Calu3 (cell line): ENCODE measurements around the gene PCYT1A. TPM values are rescaled to one million over a fixed set of nuclear protein-coding genes. Genes with fewer than 3 reads are reported as not detected.

Experiments
- BruUV-seq: library from RNA; stranded (reverse); fragments of 400-500 nt; replicated peaks from 2 replicates; lab custom pipeline; 2021; lab: Mats Ljungman, UMichigan
- CTCF ChIA-PET: fragments of 300-600 bp; sonication (Branson Sonifier 250); formaldehyde crosslinking; loops from one replicate; lab custom pipeline; 2022; ENCODE audit warnings: antibody characterized with exemption; lab: Charles Lee
- DNase-seq: peaks from one replicate; pipeline ENCODE4 v3.0.0; 2022
- H3K27ac Mint-ChIP-seq: one replicate; pipeline ENCODE4 v1.8.0; 2022; ENCODE audit warnings: mixed read lengths; ENCODE audit not compliant: unreplicated experiment
- H3K27me3 Mint-ChIP-seq: one replicate; pipeline ENCODE4 v1.8.0; 2022; ENCODE audit warnings: mixed read lengths; ENCODE audit not compliant: unreplicated experiment
- H3K36me3 Mint-ChIP-seq: one replicate; pipeline ENCODE4 v1.8.0; 2022; ENCODE audit warnings: mild to moderate bottlenecking, moderate library complexity, mixed read lengths; ENCODE audit not compliant: insufficient read depth, unreplicated experiment
- H3K4me1 Mint-ChIP-seq: one replicate; pipeline ENCODE4 v1.8.0; 2022; ENCODE audit warnings: mild to moderate bottlenecking, low read depth, mixed read lengths; ENCODE audit not compliant: unreplicated experiment
- H3K4me3 Mint-ChIP-seq: one replicate; pipeline ENCODE4 v1.8.0; 2022; ENCODE audit warnings: mild to moderate bottlenecking, low read depth, moderate library complexity, mixed read lengths; ENCODE audit not compliant: unreplicated experiment
- H3K9me3 Mint-ChIP-seq: one replicate; pipeline ENCODE4 v1.8.0; 2022; ENCODE audit warnings: low read depth, mixed read lengths; ENCODE audit not compliant: unreplicated experiment
- intact Hi-C: fragments of 100-400 bp; cut with micrococcal nuclease; formaldehyde crosslinking; loops from one replicate; pipeline ENCODE4 v1.10.0; 2022; ENCODE audit not compliant: unreplicated experiment
- total RNA-seq: library from RNA; stranded (reverse); gene quantifications from 2 replicates; pipeline ENCODE4 v1.2.3, GENCODE V29; 2022
- TF ChIP-seq, protein P1 (sequence below): fragments of 200-600 bp; IDR thresholded peaks from one replicate; pipeline ENCODE4 v1.8.0; 2022; ENCODE audit warnings: antibody characterized with exemption; ENCODE audit not compliant: unreplicated experiment

Gene PCYT1A
- total RNA-seq, 1 experiment from 2014 or later = 47.0 TPM

DNA sequence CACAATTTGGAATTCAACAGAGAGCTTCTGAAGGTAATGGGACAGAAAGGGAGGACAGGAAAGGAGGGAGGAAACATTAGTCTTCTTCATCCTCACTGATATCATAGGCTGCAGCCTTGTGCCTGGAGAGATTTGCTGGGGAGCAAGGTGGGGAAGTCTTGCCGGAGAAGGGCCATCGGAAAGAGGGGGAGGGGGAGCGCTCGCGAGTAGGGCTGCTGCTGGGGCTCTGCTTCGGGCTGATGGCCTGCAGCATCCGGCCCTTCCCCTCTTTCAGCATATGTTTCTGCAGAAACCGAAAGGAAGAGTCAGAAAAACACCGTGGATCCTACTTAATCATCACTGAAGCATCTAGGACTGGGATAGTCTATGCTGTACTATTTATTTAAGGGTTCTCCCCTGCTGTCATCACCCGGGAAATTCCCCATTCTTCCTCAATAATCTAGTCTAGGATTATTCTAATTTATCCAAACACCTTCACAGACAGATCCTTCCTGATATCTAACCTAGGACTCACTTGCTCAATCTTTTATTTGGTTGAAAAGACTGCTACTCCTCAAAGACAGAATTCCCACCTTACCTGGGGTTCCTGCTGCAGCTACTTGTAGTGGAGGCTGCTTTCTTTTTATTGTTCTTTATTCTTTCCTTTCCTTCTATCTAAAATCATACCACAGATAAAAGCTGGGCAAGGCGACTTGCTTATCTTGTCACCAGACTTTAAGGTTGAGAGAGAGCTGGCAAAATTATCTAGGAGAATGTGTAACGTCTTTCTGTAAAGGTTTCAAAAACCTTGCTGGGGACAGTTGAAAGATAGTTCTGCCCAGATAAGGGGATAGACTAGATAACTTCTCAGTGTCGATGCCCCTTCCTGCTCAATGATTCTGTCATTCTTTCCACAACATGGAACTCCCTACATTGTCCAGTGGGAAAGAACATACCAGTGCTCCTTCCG, 48.6 kb downstream of the PCYT1A start:
- Mint-ChIP-seq H3K4me1 (no peaks in the 10 kb centered on the region), H3K27ac (no peak overlapping the region)

DNA sequence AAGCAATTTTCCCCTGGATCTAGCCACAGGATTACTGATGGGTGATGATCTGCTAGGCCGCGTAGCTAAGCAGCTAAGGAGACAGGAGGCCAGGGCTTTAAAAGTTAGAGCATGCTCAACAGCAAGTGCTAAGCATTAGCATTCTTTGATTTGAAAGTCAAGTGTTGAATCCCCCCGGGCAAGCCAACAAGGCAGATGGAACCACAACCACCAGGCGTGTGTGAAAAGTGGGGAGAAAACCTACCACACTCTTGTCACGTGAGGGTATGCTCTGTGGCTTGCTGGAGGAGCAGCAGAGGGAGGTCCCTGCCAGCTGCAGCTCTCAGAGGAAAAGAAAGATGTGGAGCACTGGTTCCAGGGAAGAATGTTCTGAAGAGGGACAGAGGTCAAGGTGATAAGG, 50.3 kb downstream of the PCYT1A start:
- CTCF ChIA-PET = no interaction called here
- intact Hi-C loops = no loop called here
- DNase-seq = no peak
- Mint-ChIP-seq H3K27me3 (no peaks in the 10 kb centered on the region), H3K27ac (no peak overlapping the region), H3K4me1 (no peaks in the 10 kb centered on the region), H3K4me3 (no peak overlapping the region), H3K9me3 (no peaks in the 10 kb centered on the region), H3K36me3 (no peaks in the 10 kb centered on the region)
- no TSS peak for BruUV-seq
- TF ChIP-seq, protein P1, sequence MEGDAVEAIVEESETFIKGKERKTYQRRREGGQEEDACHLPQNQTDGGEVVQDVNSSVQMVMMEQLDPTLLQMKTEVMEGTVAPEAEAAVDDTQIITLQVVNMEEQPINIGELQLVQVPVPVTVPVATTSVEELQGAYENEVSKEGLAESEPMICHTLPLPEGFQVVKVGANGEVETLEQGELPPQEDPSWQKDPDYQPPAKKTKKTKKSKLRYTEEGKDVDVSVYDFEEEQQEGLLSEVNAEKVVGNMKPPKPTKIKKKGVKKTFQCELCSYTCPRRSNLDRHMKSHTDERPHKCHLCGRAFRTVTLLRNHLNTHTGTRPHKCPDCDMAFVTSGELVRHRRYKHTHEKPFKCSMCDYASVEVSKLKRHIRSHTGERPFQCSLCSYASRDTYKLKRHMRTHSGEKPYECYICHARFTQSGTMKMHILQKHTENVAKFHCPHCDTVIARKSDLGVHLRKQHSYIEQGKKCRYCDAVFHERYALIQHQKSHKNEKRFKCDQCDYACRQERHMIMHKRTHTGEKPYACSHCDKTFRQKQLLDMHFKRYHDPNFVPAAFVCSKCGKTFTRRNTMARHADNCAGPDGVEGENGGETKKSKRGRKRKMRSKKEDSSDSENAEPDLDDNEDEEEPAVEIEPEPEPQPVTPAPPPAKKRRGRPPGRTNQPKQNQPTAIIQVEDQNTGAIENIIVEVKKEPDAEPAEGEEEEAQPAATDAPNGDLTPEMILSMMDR = no peak

More for the DNA sequence above, 48.6 kb downstream of the PCYT1A start:
- TF ChIP-seq, protein P1 = no peak
- Mint-ChIP-seq H3K9me3 (no peaks in the 10 kb centered on the region), H3K36me3 (no peaks in the 10 kb centered on the region), H3K27me3 (no peaks in the 10 kb centered on the region), H3K4me3 (no peak overlapping the region)
- no TSS peak for BruUV-seq
- intact Hi-C loops = no loop called here
- CTCF ChIA-PET = no interaction called here
- DNase-seq = no peak

DNA sequence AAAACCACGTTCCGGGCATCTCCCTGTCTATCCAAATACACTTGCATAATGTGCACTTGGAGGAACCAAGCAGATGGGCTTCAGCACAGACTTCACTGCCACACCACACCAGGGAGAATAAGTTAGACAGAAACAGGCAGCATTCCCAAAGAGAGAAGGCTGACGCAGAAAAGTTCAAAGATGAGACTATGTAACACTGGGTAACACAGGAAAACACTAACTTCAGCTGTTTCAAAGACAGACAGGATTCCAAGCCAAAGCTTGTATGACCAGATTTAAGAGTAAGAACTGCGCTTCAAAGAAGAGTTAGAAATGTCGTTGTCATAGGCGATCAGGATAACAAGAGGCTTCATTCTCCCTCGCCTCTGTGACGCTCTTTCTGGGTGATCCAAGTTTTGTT, 51.3 kb downstream of the PCYT1A start:
- DNase-seq = no peak
- H3K36me3 Mint-ChIP-seq = no peaks in the 10 kb centered on the region
- H3K4me3 Mint-ChIP-seq = no peak overlapping the region
- no peak overlapping the region for H3K27ac Mint-ChIP-seq
- no peaks in the 10 kb centered on the region for H3K9me3 Mint-ChIP-seq
- CTCF ChIA-PET = no interaction called here
- no peaks in the 10 kb centered on the region for H3K4me1 Mint-ChIP-seq
- TF ChIP-seq, protein P1 = no peak
- no peaks in the 10 kb centered on the region for H3K27me3 Mint-ChIP-seq
- intact Hi-C loops = no loop called here
- TSS peak; percentile 27 for BruUV-seq

DNA sequence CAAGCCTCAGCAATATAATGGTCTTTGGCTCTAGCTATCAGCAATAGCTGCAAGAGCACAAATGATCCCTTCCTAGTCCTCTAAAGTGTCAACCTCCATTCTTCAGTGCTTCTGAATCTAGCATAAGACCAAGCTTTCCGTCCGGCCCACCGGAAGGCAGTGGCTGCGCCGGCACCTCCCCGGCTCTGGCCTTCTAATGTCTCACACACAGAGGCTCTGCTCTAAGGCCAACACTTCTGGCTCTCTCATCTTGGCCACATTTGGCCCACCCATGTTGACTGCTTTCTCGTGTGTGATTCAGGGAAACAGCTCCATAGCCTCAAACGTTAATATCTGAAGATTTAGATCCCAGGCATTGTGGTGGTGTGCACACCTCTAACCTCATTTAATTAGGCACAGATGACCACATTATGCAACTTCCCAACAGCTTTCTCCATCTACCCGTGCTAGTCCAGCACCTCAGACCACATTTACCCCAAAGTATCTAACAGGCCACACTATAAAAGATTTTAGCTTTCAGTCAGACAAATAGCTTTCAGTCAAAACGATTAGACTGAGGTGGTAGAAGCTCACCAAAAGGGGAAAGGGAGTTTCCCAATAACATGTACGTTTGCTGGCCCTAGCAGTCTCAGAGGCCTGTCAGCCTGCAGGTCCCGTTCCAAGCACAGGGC, 51.9 kb downstream of the PCYT1A start:
- TF ChIP-seq, protein P1 = no peak
- DNase-seq = no peak
- intact Hi-C loops = no loop called here
- H3K9me3 Mint-ChIP-seq = no peaks in the 10 kb centered on the region
- CTCF ChIA-PET = interaction anchor here (0.6 kb wide), 1 partner anchor 69 kb away, joined by 4 read pairs; no protein-coding TSS in a partner anchor
- H3K4me1 Mint-ChIP-seq = no peaks in the 10 kb centered on the region
- H3K36me3 Mint-ChIP-seq = no peaks in the 10 kb centered on the region
- no peak overlapping the region for H3K27ac Mint-ChIP-seq
- BruUV-seq = no TSS peak
- H3K27me3 Mint-ChIP-seq = no peaks in the 10 kb centered on the region
- H3K4me3 Mint-ChIP-seq = no peak overlapping the region
